HG03432 (cell line): Measurements from ENCODE around the gene SUPT6H.
A peak's percentile ranks its signal among the peaks of the same experiment; 100 is the strongest.

Experiments used
- ATAC-seq: cut with Tn5 transposase; IDR thresholded peaks from one replicate; pipeline ENCODE4 v1.9.1; 2021; ENCODE audit warnings: mild to moderate bottlenecking, moderate library complexity; ENCODE audit not compliant: unreplicated experiment

Gene SUPT6H

DNA sequence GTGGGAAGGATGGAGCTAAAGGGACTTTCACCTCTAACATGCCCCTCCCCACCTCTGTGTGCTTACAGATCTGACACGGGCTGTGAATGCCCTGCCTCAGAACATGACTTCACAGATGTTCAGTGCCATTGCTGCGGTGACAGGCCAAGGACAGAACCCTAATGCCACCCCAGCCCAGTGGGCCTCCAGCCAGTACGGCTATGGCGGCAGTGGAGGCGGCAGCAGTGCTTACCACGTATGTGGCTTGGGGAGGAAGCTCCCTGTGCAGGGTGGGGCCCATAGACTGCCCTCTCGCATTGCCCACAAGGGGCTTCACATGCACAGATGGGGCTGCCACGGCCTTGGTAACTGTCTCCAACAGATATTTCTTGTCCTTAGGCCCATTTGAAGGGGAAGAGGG lies 38.3 kb downstream of the SUPT6H start:
- ATAC-seq: no peak

DNA sequence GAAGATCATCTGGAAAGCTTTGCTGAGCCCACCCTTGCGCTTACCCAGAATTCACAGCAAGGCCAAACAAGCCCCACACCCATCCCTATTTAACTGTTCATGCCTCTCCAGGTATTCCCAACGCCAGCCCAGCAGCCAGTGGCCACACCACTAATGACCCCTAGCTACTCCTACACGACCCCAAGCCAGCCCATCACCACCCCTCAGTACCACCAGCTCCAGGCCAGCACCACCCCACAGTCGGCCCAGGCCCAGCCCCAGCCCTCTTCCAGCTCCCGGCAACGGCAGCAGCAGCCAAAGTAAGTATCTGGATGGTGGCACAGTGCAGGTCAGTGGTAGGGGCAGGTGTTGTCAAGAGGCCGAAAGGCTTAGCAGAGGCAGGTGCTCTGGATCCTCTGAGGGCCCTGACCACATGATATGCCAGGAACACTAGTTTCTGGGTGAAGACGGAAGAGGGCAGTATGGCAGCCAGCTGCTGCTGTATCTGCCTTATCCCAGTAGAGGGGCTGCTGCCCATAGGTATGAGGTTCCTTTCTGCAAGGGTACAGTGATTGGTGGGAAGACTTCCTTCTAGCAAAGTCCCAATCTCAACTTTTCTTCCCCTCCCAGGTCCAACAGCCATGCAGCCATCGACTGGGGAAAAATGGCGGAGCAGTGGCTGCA lies 39.0 kb downstream of the SUPT6H start:
- no peak for ATAC-seq

DNA sequence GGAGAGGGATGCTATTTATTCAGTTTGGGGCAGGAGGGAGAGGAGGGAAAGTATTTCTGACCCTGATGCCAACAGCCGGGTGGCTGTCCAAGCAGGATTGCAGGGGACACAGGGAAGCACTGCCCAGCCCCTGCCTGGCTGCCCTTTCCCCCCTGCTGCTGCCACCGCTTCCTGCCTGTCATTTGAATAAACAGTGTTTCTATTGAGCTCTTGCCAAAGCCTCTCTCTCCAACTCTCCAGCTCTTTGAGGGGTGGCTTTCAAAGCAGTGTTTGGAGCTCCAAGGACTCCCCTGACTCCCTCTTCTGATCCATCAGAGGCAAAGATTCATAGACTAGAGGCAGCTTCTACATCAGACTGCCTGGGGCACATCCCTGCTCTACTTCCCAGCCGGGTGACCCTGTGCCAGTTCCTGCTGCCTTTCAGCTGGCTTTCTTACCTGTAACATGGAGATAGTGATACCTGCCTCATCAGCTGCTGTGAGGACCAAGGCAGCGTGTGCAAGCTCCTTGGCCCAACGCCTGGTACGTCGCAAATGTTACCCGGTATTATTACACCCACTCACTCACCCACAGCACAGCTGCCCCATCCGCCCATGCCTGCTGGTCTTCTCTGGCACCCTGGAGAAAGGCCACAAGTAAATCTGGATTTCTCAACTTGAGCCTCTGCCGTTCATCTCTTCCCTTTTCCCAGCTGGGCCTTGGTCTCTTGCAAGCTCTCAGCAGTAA lies 40.2 kb downstream of the SUPT6H start:
- no peak for ATAC-seq

DNA sequence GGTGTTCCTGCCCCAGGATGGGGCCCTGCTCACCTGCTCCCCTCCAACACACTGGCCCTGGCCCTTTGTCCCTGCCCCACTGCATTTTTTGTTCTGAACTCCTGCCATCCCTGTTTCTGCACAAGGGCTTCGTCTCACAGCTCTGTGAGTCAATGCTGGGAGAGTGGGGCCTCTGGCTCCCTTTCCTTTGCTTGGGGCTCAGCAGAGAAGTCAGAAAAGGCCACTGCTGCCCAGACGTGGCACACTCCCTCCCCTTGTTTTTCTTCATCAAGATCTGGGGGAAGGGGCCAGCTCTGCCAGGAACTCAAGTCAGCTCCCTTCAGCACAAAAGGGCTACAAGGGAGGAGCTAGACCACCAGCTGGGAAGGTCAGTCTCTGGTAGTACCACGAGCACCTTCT lies 40.7 kb downstream of the SUPT6H start:
- no peak for ATAC-seq

DNA sequence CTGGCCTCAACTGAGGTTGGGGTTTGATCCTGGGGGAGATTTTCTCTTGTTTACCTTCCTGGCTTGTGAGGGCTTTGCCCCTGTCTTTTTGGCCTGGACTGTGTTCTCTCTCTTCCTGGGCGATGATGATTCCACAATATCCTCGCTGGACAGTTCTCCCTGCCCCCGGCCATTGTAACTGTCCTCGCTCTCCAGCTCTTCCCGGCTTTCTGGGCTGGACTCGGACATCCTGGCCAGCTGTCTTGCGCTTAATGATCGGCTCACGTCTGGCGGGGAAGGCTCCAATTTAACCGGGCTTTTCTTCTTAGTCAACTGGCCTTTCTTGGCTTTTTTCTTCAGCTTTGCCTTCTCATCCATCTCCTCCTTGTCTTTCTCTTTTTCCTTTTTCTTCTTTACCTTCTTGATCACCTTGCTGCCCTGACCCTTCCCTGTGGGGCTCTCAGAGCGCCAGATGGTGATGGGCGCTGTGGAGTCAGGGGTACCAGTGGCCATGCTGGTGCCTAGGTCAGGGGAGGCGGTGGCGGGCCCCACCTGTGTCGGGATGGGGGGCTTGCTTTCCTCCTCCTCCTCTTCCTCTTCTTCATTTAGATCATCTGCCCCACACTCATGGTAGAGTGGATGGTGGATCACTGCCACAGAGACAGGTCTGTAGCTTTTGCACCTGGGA lies 41.7 kb downstream of the SUPT6H start:
- no peak for ATAC-seq

DNA sequence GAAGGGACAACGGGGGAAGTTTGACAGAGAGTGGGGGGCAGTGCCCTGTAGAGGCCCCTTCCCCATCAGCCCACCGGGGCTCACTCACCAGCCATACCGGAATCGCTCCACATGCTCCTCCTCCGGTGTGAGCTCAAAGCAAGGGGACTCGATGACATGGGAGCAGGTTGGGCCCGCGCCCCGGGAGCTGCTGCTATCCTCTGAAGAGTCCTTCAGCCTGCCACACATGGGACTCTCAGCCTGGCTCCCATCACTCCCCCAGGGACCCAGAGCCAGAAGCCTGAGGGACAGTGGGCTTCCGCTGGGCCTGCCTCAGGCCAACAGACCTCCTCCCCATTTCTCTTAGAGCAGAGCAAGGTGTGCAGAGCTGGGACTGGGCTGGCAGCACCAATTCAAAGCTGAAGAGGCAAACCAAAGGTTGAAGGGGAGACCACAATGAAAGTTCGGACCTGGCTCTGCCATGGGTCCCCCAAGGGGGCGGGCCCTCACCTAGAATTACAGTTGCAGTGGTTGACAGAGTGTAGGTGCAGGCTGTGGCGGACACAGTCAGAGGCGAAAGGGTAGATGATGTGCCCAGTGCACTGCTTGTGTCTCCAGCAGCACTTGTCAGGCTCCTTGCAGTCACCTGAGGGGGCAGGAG lies 42.3 kb downstream of the SUPT6H start:
- ATAC-seq: no peak

DNA sequence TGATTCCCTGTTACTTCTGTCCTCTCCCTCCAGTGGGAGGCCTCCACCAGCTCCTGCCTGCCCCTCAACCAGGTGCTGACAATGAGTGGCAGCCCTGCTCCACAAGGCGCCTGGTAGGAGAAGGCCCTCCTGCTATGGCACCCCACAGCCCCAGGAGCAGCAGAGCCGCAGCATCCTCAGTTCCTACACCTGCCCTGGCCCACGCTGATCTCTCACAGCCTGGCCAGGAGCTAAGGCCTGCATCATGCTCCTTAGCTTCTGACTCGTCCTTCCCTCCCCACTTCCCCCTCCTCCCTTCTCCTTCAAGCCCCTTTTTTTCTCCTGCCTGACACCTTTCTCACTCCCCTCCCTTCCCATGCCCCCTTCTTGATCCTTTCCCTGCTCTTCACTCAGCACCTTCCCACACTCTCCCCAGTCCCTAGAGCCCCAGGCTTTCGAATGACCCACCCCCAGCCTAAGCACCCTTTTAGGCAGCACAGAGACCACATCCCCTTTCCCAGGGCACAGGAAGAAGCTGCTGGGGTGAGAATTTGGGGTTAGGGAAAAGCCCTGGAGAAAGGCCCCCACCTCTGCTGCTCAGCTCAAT lies 43.2 kb downstream of the SUPT6H start:
- no peak for ATAC-seq

DNA sequence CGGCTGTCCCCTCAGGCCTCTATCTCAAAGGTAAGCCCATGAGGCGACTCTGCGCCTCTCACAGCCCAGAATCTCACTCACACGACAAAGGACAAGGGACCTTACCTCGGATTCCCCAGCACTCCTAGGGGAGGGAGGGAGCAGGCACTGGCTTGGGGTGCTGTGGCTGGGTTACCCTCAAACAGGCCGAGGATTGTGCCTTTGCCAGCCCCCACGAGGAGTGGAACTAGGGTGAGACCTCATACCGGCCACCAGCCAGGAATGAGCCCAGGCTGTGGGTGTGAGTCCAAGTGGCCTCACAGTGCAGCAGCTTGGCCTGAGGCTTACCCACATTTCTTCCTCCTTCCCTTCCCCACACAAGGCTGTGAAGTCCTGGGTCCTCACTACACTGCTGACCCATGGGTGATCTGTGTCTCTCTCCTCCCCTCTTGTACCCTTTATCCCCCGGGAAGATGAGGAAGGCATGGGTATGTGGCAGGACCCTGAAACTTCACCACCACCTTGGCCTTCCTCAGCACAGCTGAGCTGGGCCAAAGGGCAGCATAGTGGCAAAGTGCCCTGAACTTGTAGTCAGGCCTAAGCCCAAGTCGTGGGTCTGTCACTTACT lies 43.8 kb downstream of the SUPT6H start:
- ATAC-seq: no peak

DNA sequence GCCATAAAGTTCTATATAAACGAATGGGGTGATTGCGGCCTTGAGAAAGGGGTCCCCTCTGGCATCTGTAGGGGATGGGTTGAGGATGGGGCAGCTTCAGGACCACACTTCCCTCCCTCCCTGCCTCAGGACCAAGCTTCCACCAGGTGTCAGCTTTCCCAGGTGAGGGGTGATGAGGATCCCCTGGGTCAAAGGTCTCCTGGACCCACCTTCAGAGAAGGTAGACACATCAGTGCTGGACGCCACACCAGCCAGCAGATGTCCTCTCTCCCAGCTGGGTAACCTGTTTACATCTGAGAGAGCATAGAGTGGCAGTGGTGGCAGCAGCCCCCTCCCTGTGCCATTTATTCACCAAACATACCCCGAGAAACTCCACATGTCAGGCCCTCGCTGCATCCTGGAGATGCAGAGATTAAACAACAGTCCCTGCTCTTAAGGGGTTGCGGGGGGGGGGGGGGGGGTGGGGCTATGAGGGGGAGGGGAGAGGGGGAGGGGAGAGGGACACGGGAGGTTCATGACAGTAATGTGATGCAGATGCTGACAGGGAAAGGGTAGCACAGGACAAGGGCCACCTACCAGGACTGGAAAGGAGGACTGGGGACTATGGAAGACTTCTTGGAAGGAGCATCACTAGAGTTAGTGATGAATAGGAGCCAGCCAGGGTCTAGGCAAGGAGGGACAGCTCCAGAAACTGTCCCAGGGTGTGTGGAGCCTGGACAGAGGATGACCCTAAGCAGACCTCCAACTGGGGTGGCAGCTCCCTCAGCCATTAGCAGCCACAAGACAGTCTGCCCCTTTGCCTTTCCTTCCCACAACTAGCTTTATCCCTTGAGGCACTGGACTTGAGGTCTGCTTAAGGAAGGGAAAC lies 44.7 kb downstream of the SUPT6H start:
- ATAC-seq: no peak

DNA sequence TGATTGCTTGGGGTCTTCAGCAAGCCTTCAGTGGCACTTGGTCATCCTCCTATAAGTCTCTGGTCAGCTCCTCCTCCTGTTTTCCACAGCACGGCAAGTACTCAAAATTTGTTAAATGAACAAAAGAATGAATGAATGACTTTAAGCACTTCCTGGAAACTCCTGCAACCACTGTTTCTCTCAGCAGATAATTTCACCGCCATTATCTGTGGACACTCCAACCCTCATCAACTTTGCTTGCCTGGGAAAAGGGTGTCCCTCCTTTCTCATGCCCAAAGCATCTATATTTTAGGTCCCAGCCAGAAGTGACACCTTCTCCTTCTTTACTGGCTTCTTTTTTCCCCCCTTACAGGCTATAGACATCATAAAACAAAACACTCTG lies 45.3 kb downstream of the SUPT6H start:
- ATAC-seq: no peak

DNA sequence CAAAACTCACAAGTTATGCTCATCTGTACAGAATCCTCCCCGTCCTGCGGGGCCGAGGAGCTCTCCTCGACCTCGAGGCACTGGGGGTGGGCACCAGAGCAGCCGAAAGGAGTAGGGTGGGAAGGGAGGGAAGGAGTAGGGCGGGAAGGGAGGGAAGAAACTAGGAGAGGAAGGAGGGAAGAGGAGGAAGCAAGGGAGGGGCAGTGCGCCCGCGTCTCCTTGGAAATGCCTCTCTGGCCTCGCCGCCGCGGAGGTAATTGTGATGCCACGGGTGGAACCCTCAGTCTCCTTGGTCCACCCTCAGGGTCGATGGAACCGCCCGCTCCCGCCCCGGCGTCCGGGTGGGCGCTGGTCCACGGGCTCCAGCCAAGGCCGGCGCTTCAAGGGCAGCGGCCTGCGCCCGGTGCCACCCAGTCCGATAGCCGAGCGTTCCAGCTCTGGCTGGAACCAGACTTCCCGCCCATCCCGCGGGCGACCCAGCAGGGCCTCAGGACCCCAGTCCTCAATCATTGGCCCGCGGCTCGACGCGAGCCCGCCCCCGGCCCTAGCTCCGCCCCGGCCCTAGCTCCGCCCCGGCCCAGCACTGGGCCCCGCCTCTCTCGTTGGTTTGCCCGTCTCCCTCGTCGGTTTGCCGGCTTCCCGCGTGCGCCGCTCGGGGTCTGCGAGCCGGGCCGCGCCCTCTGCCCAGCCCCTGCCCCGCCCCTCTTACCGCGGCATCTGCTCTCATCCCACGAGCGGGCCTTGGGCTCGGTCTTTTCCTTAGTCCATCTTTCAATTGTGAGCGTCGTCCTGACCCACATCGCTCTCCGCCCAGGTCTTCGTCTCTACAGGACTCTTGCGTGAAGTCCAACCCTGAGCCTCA lies 49.1 kb downstream of the SUPT6H start:
- peak; percentile 88 for ATAC-seq

DNA sequence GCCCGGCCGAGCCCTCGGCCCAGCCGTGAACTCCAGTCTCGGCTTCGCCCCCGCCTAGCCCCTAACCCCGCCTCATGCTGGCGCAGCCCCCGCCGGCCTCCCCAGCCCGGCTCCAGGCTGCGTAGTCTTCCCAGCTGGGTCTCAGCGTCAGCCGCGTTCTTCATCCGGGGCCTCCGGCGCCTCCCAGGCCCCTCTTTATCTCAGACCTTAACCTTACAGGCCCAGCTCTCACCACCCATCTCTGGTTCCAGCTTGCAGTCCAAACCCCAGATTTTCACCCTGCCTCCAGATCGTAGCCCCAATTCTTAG lies 49.7 kb downstream of the SUPT6H start, which contains the start of gene PROCA1:
PROCA1 (minus strand) TSS at position 166 of the 309 bp plus-strand sequence. CDS start 228 bp downstream, outside the sequence.
- no peak for ATAC-seq

DNA sequence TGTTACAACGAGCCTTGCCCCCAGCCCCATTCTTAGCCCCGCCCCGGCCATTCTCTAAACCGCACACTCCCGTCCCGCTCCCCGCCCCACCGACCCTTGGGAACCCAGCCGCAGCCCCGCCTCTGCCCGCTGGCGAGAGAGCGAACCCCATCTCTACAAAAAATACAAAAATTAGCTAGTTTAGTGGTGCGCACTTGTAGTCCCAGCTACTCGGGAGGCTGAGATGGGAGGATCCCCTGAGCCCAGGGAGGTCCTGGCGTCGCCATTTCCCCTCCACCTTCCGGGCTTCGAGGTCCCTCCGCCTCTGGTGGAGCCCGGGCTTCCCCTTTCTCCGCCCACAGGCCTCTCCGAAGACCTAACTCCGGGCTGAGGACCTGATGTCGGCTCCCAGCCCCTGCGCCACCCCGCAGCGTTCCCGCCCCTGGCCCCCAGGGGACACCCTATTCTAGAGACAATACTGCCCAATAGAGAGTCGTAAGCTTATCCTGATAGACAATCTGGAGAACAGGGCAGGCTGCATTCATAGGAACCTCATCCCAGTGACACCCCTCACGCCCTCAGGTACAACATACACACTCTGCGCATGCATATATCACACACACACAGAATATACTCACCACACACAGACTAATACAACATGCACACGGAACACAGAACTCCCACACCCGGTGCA lies 50.2 kb downstream of the SUPT6H start:
- peak; percentile 21 for ATAC-seq

DNA sequence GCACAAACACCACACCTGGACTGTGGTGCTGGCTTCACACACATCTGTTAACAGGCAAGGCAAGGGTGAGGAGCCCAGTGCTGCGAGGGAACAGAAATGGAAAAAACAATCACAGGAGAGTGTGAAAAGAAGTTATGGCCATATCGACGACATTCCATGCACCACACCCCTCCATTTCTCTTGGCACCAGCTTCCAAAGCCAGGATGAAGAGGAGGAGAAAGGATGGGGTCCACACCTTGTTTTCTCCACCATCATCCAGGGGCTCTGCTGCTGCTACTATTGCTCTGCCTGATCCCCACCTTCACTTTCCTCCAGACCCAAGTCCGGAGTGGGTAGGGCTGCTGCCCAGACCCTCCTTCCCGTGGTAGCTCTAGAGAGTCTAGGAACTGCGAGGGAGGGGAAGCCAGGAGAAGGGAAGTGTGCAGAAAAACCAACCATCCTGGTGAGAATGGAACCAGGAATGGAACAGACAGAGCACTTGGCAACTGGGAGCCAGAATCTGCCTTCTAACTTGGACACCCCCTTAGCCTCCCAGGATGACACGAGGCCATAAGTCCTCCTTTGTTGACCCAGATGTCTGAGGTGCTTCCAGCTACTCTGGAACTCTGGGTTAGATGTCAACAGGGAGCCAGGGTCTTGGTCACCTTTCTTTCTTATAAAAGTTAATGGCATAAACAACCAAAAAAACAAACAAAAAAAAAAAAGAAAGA lies 50.9 kb downstream of the SUPT6H start:
- no peak for ATAC-seq

DNA sequence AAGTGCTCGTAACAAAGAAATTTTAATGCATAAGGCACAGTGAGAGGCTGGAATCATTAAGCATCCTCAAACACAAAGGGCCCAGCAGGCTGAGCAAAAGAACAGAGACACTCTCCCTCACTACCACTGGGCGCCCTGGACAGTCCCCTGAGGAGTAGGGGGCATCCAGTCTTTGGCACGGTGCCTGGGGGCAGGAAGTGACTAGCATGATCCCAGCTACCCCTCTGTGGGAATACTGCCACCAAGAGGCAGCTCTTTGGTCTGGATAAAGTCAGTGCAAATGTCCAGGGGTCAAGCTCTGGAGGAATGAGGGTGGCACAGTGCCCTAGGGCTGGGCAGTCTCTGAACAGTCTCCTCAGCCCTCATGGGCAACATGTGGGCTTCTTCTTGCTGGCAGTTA lies 52.3 kb downstream of the SUPT6H start:
- ATAC-seq: no peak

DNA sequence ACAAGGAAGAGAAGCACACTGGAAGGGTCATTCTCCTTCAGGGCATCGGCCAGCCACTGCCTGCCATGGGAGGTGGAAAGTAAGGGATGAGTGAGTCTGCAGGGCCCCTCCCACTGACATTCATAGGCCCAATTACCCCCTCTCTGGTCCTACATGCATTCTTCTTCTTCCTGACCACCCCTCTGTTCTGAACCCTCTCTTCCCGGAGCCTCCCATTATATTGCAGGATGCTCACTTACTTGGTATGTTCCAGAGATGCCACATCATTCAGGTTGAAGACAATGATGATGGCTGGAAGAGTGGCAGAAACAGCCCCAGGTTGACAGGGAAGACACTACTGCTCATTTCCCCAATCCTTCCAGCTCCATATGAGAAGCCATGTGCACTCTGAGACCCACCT lies 53.2 kb downstream of the SUPT6H start:
- no peak for ATAC-seq

DNA sequence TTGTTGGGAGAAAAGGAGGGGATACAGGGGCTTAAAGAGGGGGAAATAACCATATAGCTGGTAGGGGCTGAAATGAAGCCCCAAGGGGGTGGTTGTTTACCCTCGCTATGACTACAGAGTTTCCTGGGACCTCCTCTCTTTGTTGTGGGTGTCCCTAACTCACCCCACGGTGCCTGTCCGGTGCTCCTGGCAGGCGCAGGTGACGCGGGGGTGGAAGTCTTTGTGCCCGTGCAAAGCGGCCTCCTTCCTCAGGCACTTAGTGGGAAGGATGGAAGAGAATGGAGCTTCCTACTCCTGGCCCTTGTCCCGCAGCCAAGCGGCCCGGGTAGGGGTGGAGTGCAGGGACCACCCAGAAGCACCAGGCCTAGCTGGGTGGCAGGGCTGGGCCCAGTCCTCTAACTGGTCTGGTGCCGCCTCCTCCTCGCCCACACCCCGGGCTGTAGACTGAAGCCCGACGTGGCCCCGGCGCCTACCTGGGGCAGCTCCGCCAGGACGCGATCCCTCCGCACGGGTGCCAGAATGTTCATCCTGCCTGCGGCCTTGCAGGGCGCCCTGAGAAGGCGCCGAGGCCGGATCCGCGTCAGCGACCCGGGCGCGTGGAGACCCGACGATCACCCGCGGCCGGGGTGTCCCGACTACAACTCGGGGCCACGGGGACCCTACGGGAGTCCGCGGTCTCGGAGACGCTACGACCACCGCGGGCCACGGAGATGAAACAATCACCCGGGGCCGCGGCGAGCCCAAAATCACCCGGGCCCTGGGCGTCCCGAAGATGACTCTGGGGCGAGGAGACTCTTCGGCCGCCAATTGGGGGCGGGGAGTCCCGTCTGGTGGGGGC lies 55.0 kb downstream of the SUPT6H start:
- ATAC-seq: no peak
